ENCODE data around the gene OR5H2. TPM values are rescaled to one million over a fixed set of nuclear protein-coding genes. Genes with fewer than 3 reads are reported as not detected.

The OR5H2 gene
- total RNA-seq, 1 experiment from 2014 or later, result not detected

GRCh38 chr3:98263944-98264343 is 18.4 kb upstream of the OR5H2 start, which contains the start of gene OR5H6:
TSS of gene OR5H6 (plus strand) at chr3:98264244. CDS start at chr3:98264333, 89 bp downstream.
- ChIA-PET CTCF (no interaction called here), POLR2A (no interaction called here)
- Mint-ChIP-seq H3K36me3 (peaks cover 8% of the 10 kb centered on the region), H3K4me3 (no peak within 1 kb of the TSS), H3K9me3 (peaks cover 23% of the 10 kb centered on the region), H3K27ac (no peak within 1 kb of the TSS), H3K4me1 (peaks cover 9% of the 10 kb centered on the region), H3K27me3 (ENCODE audit: low read depth) (no peaks in the 10 kb centered on the region)
- DNase-seq (ENCODE audit: low spot score), result no peak
- ATAC-seq, result no peak
- TF ChIP-seq TEAD1 (CRISPR knock-in tag; IDR thresholded peaks at IDR 0.05), result no peak
- no peak for TF ChIP-seq ZSCAN18 (CRISPR knock-in tag; IDR thresholded peaks at IDR 0.05)
- no peak for TF ChIP-seq E2F1 (CRISPR knock-in tag; IDR thresholded peaks at IDR 0.05)
- no peak for TF ChIP-seq ATF6 (CRISPR knock-in tag; IDR thresholded peaks at IDR 0.05)
- no peak for TF ChIP-seq NFE2L1 (CRISPR knock-in tag; IDR thresholded peaks at IDR 0.05)
- TF ChIP-seq RELA (CRISPR knock-in tag; IDR thresholded peaks at IDR 0.05; ENCODE audit: borderline replicate concordance), result no peak
- no peak for TF ChIP-seq ZNF263 (CRISPR knock-in tag; IDR thresholded peaks at IDR 0.05; ENCODE audit: low read depth)
- TF ChIP-seq JAZF1 (CRISPR knock-in tag; IDR thresholded peaks at IDR 0.05), result no peak
- TF ChIP-seq ATF1 (CRISPR knock-in tag; IDR thresholded peaks at IDR 0.05), result no peak
- TF ChIP-seq CREM (CRISPR knock-in tag; IDR thresholded peaks at IDR 0.05), result no peak
- TF ChIP-seq ZNF416 (CRISPR knock-in tag; IDR thresholded peaks at IDR 0.05), result no peak
- no peak for TF ChIP-seq MXD4 (CRISPR knock-in tag; IDR thresholded peaks at IDR 0.05; ENCODE audit: borderline replicate concordance)
- no peak for TF ChIP-seq GTF2I (CRISPR knock-in tag; conservative IDR thresholded peaks at IDR 0.05)

- DNase-seq (ENCODE audit: low spot score), result no peak
- ChIA-PET CTCF (no interaction called here), POLR2A (no interaction called here)
- Mint-ChIP-seq H3K27ac (no peak overlapping the region), H3K4me1 (peaks cover 3% of the 10 kb centered on the region), H3K36me3 (peaks cover 38% of the 10 kb centered on the region), H3K27me3 (ENCODE audit: low read depth) (no peaks in the 10 kb centered on the region), H3K4me3 (no peak overlapping the region), H3K9me3 (peaks cover 47% of the 10 kb centered on the region)
- TF ChIP-seq SP1 (CRISPR knock-in tag; conservative IDR thresholded peaks at IDR 0.05) (no peak), SMAD4 (CRISPR knock-in tag; IDR thresholded peaks at IDR 0.05) (no peak), ATF1 (CRISPR knock-in tag; IDR thresholded peaks at IDR 0.05) (no peak)
- ATAC-seq, result no peak
These were observed 12.5 kb upstream of the OR5H2 start for GRCh38 chr3:98269846-98270245.

GRCh38 chr3:98272126-98272525 is 10.2 kb upstream of the OR5H2 start:
- Mint-ChIP-seq H3K27ac (no peak overlapping the region), H3K9me3 (peaks cover 47% of the 10 kb centered on the region), H3K4me3 (no peak overlapping the region), H3K4me1 (no peaks in the 10 kb centered on the region), H3K27me3 (ENCODE audit: low read depth) (no peaks in the 10 kb centered on the region), H3K36me3 (peaks cover 45% of the 10 kb centered on the region)
- no peak for DNase-seq (ENCODE audit: low spot score)
- no peak for ATAC-seq
- ChIA-PET CTCF (interaction anchor here (2.3 kb wide), 1 partner anchor 12 kb away, joined by 7 read pairs; no protein-coding TSS in a partner anchor), POLR2A (no interaction called here)
- TF ChIP-seq ZNF232 (CRISPR knock-in tag; IDR thresholded peaks at IDR 0.05) (no peak), CREB1 (CRISPR knock-in tag; IDR thresholded peaks at IDR 0.05) (no peak), JAZF1 (CRISPR knock-in tag; IDR thresholded peaks at IDR 0.05) (no peak), ATF1 (CRISPR knock-in tag; IDR thresholded peaks at IDR 0.05) (no peak), PREB (CRISPR knock-in tag; IDR thresholded peaks at IDR 0.05; ENCODE audit: borderline replicate concordance) (no peak), NFE2L1 (CRISPR knock-in tag; IDR thresholded peaks at IDR 0.05) (no peak), IRF2 (CRISPR knock-in tag; IDR thresholded peaks at IDR 0.05; ENCODE audit: borderline replicate concordance, low read depth) (no peak), ELF4 (CRISPR knock-in tag; IDR thresholded peaks at IDR 0.05; ENCODE audit: low read depth) (no peak), SMAD3 (CRISPR knock-in tag; IDR thresholded peaks at IDR 0.05; ENCODE audit: borderline replicate concordance) (no peak), E2F1 (CRISPR knock-in tag; IDR thresholded peaks at IDR 0.05) (no peak), ZNF425 (CRISPR knock-in tag; conservative IDR thresholded peaks at IDR 0.05) (no peak)

Measured in WTC11 (cell line).